Measurements from ENCODE around the gene GPRC5B.

The GPRC5B gene

GRCh38 chr16:19810817-19811731 lies 73.6 kb downstream of the GPRC5B start:
- no peak for DNase-seq (ENCODE audit: low read depth)

- DNase-seq (ENCODE audit: low read depth) = no peak
Observed at GRCh38 chr16:19809693-19810092, 75.0 kb downstream of the GPRC5B start.

GRCh38 chr16:19809121-19809635 lies 75.5 kb downstream of the GPRC5B start:
- DNase-seq (ENCODE audit: low read depth) = no peak

- no peak for DNase-seq (ENCODE audit: low read depth)
Observed at GRCh38 chr16:19808061-19808641, 76.5 kb downstream of the GPRC5B start.

Measured in GM04504 (cell line).